ENCODE measurements around the gene KLRC3. TPM values are rescaled to one million over a fixed set of nuclear protein-coding genes. Genes with fewer than 3 reads are reported as not detected.
"Not testable (repeated sequence)": the region's sequence is repeated elsewhere in the genome, so short reads cannot be mapped to it uniquely, and the experiment has no call there.

KLRC3 gene
- total and polyA plus RNA-seq, 8 donors, result not detected

DNA sequence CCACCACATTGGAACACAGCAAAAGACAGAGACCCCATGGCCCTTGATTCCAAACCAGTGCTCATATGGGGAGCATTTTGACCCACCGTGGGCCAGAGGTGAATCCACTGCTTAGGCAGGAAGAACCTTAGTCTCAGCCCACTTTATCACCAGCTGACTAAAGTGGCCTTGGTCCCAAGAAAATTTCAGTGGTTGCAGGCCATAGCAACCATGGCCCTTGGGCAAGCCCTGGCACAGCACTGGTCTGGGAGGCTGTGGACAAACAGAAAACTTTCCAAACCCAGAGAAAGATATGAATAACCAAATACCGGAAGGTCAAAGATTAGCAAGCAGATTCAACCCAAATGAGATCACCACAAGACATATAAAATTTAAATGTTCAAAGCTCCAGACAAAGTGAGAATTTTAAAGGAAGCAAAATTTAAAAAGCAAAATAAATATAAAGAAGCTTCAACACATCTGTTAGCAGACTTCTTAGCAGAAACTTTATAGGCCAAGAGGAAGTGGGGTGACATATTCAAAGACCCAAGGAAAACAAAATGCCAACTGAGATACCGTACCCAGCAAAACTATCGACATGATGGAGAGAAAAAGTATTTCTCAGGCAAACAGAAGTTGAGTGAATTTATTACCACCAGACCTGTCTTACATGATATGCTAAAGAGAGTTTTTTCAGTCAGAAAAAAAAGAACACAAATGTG lies 38.3 kb downstream of the KLRC3 start:
- FAIRE-seq, result no peak
- intact Hi-C loops (cut with DNase I), result no loop called here
- no peak for DNase-seq
- H3K9me3 ChIP-seq, result no peaks in the 10 kb centered on the region
- H3K27ac ChIP-seq, result no peak overlapping the region
- H3K4me1 ChIP-seq, result peaks cover 0 to 5% (median 0%) of the 10 kb centered on the region in 3 donors
- no peak overlapping the region for H3K4me3 ChIP-seq
- TF ChIP-seq, protein P1, sequence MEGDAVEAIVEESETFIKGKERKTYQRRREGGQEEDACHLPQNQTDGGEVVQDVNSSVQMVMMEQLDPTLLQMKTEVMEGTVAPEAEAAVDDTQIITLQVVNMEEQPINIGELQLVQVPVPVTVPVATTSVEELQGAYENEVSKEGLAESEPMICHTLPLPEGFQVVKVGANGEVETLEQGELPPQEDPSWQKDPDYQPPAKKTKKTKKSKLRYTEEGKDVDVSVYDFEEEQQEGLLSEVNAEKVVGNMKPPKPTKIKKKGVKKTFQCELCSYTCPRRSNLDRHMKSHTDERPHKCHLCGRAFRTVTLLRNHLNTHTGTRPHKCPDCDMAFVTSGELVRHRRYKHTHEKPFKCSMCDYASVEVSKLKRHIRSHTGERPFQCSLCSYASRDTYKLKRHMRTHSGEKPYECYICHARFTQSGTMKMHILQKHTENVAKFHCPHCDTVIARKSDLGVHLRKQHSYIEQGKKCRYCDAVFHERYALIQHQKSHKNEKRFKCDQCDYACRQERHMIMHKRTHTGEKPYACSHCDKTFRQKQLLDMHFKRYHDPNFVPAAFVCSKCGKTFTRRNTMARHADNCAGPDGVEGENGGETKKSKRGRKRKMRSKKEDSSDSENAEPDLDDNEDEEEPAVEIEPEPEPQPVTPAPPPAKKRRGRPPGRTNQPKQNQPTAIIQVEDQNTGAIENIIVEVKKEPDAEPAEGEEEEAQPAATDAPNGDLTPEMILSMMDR (IDR thresholded peaks at IDR 0.05), result no peak
- no peaks in the 10 kb centered on the region for H3K36me3 ChIP-seq
- no peaks in the 10 kb centered on the region for H3K27me3 ChIP-seq
- ATAC-seq, result peak; percentile 62 to 82 (median 78)
- 40 to 46% methylated on average over 4 of the region's 4 CpGs for WGBS, 2 donors

DNA sequence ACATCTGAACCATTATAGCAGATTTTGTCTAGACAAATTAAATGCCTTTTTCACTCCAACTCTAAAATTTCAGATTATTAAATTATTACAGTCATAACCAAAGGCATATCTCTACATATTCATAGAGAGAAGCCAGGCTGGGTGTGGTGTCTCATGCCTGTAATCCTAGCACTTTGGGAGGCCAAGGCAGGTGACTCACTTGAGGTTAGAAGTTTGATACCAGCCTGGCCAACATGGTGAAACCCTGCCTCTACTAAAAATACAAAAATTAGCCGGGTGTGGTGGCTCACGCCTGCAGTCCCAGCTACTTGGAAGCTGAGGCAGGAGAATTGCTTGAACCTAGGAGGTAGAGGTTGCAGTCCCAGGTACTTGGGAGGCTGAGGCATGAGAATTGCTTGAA lies 41.7 kb downstream of the KLRC3 start:
- ATAC-seq, result not testable (repeated sequence)

DNA sequence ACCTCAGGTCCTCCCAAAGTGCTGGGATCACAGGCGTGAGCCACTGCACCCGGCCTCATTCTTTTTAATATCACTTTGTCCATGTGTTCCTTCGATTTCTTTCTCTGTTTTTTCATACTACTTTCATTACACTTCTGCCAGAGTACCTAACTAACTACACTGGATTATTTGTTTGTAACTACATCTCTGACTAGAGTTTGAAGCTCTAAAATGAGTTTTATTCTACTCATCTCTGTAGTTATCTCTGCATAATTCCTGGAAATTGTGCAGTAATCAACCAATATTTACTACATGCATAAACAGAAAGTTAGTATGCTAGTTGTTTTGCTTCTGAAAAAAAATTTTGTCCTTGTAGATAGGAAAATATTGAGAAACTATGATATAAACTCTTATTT lies 45.8 kb downstream of the KLRC3 start:
- Histone ChIP-seq H3K27me3 (no peaks in the 10 kb centered on the region), H3K36me3 (no peaks in the 10 kb centered on the region), H3K9me3 (no peaks in the 10 kb centered on the region), H3K4me3 (no peak overlapping the region), H3K4me1 (peaks cover 0 to 4% (median 0%) of the 10 kb centered on the region in 3 donors), H3K27ac (no peak overlapping the region)
- 84 to 87% methylated on average over 3 of the region's 3 CpGs for WGBS, 2 donors
- DNase-seq, result no peak
- TF ChIP-seq, protein P1 (IDR thresholded peaks at IDR 0.05), result no peak
- intact Hi-C loops (cut with DNase I), result no loop called here
- no peak for ATAC-seq
- FAIRE-seq, result no peak

More for the DNA sequence above, 41.7 kb downstream of the KLRC3 start:
- H3K9me3 ChIP-seq; H3K27me3 ChIP-seq; intact Hi-C loops (cut with DNase I); H3K36me3 ChIP-seq; DNase-seq; FAIRE-seq; H3K4me1 ChIP-seq; H3K27ac ChIP-seq; H3K4me3 ChIP-seq: not testable (repeated sequence)
- 79 to 87% methylated on average over 2 of the region's 2 CpGs for WGBS, 2 donors

DNA sequence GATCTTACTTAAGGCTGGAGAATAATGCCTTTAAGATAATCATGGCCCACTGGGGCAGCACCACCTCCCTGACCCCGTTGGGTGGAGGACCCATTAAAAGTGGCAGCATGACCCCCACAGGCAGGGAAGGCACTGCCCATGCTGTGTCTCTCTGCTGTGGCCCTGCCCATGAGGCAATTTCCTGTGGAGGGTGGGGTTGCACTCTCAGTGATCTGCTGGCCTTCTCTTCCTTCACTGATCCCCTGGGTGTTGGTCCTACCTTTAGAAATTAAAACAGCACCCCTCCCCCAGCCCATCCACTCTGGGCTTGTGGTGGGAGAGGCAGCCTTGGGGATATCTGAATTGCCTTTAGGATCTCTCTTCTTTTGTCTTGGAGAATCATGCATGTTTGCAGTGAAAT lies 47.8 kb downstream of the KLRC3 start:
- intact Hi-C loops (cut with DNase I), result no loop called here
- Histone ChIP-seq H3K36me3 (no peaks in the 10 kb centered on the region), H3K9me3 (no peaks in the 10 kb centered on the region), H3K4me1 (peaks cover 0 to 4% (median 0%) of the 10 kb centered on the region in 3 donors), H3K27me3 (no peaks in the 10 kb centered on the region), H3K4me3 (no peak overlapping the region), H3K27ac (peak overlapping the region in 1 of 4 donors; percentile 50)
- DNase-seq, result no peak
- FAIRE-seq, result no peak
- TF ChIP-seq, protein P1 (IDR thresholded peaks at IDR 0.05), result no peak
- WGBS, 2 donors, result 34 to 42% methylated on average over 1 of the region's 1 CpG
- peak in 3 of 4 donors; percentile 22 to 56 (median 47) for ATAC-seq

DNA sequence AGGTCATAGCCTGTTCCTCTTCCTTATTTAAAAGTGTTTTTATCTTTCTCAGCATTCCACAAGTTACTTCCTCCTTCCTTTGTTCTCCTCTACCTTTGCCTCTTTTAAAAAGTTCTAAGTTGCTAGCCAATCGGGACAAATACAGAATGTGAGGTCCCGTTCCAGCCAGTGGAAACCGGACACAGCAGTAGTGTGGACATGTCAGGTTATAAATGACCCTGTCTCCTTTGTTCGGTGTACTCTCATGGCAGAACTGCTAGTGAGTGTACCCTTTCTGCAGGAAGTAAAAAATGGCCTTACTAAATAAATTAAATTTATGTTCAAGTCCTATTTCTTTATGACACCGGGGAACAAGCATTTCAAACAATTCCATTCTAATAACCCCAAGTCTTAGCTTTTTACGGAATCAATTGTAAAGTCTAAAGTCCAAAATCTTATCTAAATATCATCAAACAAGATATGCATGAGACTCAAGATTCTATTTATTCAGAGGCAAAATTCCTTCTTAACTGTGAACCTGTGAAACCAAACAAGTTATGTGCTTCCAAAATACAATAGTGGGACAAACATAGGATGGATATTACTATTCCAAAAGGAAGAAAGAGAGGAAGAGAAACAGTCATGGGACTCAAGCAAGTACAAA lies 48.4 kb downstream of the KLRC3 start:
- H3K27ac ChIP-seq, result peak overlapping the region in 2 of 4 donors; percentile 48 to 50
- H3K27me3 ChIP-seq; H3K36me3 ChIP-seq; DNase-seq; H3K4me1 ChIP-seq; H3K9me3 ChIP-seq; intact Hi-C loops (cut with DNase I); H3K4me3 ChIP-seq; FAIRE-seq: not testable (repeated sequence)
- WGBS, 2 donors, result 37 to 44% methylated on average over 6 of the region's 6 CpGs
- ATAC-seq, result peak in 2 of 4 donors; percentile 20 to 36

Data from pancreas (tissue), 10 donors.